Thyroid gland (tissue), 4 donors: ENCODE results near the gene USP1. TPM values are rescaled to one million over a fixed set of nuclear protein-coding genes. Genes with fewer than 3 reads are reported as not detected.

Experiments used
- DNase-seq, 2 donors: peaks; one replicate each; pipeline ENCODE4 v3.0.0-alpha.2; 2019
- H3K27ac ChIP-seq, 3 donors: fragments of 200-600 bp; sonication (generic); 1 replicate in 2 of 3; 2 replicates in 1 of 3; pipeline ENCODE4 v1.5.1; 2016 to 2019; ENCODE audit warnings: mild to moderate bottlenecking in 1 of 3, moderate library complexity in 1 of 3
- H3K27me3 ChIP-seq: fragments of 200-600 bp; sonication (generic); one replicate; pipeline ENCODE4 v1.5.1; 2019
- H3K36me3 ChIP-seq, 2 donors: fragments of 200-600 bp; sonication (generic); one replicate each; pipeline ENCODE4 v1.5.1; 2016 to 2019
- H3K4me1 ChIP-seq, 2 donors: fragments of 200-600 bp; sonication (generic); one replicate each; pipeline ENCODE4 v1.5.1; 2017 to 2019
- H3K4me3 ChIP-seq, 3 donors: fragments of 200-600 bp; sonication (generic); replicated peaks in 1 of 3; 1 replicate in 2 of 3; 2 replicates in 1 of 3; pipeline ENCODE4 v1.5.1; 2016; ENCODE audit warnings: mild to moderate bottlenecking in 1 of 3
- H3K9me3 ChIP-seq: fragments of 200-600 bp; sonication (generic); one replicate; pipeline ENCODE4 v1.5.1; 2017
- CTCF ChIP-seq, 6 experiments: fragments of 200-600 bp in 3 of 6; fragments of 450-650 bp in 3 of 6; sonication (generic) in 3 of 6; IDR thresholded peaks; one replicate each; pipeline ENCODE4 v1.5.1; 2016 to 2019; ENCODE audit warnings: antibody characterized with exemption in 6 of 6, mild to moderate bottlenecking in 2 of 6, inconsistent platforms in 1 of 6, moderate library complexity in 1 of 6
- POLR2A ChIP-seq, 2 donors: fragments of 450-650 bp; IDR thresholded peaks; one replicate each; pipeline ENCODE4 v1.6.1; 2017; ENCODE audit warnings: antibody characterized with exemption in 2 of 2, mild to moderate bottlenecking in 2 of 2, moderate library complexity in 1 of 2
- WGBS, 2 donors: methylation state at CpG; one replicate each; pipeline ENCODE4 v1.1.5; 2017; 5-methylcytosine and 5-hydroxymethylcytosine counted together
- intact Hi-C: fragments of 100-400 bp; cut with DNase I; formaldehyde crosslinking; loops from one replicate; pipeline ENCODE4 v1.15.1; 2023
- total RNA-seq, 4 donors: library from RNA; depleted of rRNA; stranded (reverse); fragments of >200 nt; gene quantifications; one replicate each; pipeline ENCODE4 v1.2.3, GENCODE V29; 2016

USP1 gene
- total RNA-seq, 4 donors from 2014 or later = 27.4 to 33.0 (median 30.9) TPM

GRCh38 chr1:62424411-62424810 is 12.4 kb upstream of the USP1 start:
- Histone ChIP-seq H3K27me3 (no peaks in the 10 kb centered on the region), H3K9me3 (no peaks in the 10 kb centered on the region), H3K4me3 (no peak overlapping the region), H3K27ac (no peak overlapping the region), H3K4me1 (no peaks in the 10 kb centered on the region), H3K36me3 (no peaks in the 10 kb centered on the region)
- 75 to 78% methylated on average over 4 of the region's 4 CpGs for WGBS, 2 donors
- no peak for DNase-seq
- intact Hi-C loops = no loop called here
- TF ChIP-seq CTCF (IDR thresholded peaks at IDR 0.05) = no peak
- no peak for TF ChIP-seq POLR2A (IDR thresholded peaks at IDR 0.05)

DNA sequence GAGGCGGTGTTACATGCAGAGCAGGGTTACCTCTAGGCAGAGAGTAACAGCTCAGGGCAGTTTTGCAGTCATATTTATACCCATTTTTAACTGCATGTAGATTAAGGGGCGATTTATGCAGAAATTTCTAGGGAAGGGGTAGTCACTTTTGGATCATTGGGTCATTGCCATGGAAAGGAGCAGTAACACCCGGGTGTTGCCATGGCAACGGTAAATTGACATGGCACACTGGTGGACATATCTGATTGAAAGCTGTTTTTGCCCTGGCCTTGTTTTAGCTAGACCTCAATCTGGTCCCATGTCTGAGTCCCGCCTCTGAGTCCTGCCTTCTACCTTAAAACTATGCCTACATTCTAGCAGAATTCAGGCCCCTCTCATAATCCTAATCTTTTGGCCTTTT is 11.8 kb upstream of the USP1 start:
- no peak for DNase-seq
- WGBS, 2 donors = 78 to 82% methylated on average over 5 of the region's 5 CpGs
- intact Hi-C loops = no loop called here
- Histone ChIP-seq H3K9me3 (no peaks in the 10 kb centered on the region), H3K36me3 (no peaks in the 10 kb centered on the region), H3K27me3 (no peaks in the 10 kb centered on the region), H3K4me1 (no peaks in the 10 kb centered on the region), H3K27ac (no peak overlapping the region), H3K4me3 (no peak overlapping the region)
- TF ChIP-seq POLR2A (IDR thresholded peaks at IDR 0.05) = no peak
- TF ChIP-seq CTCF (IDR thresholded peaks at IDR 0.05) = no peak

DNA sequence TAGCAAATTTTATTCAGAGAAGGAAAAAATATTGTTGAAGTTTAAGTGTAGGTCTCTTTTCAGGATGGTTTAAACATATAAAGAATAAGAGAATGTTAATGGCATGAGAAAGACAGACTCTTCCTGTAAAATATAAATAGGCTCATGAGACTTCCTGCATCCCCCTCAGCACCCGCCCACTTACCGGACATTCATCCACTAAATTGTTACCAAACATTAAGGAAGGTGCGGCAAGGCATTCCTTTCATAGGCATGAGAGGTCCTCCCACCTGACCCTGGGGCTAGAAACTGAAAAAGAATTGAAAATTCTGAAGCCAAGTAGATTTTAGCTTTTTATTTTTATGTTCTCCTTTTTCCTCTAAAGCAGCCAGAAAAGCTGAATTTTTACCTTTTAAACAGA is 10.6 kb upstream of the USP1 start:
- H3K4me1 ChIP-seq = no peaks in the 10 kb centered on the region
- intact Hi-C loops = no loop called here
- no peak for TF ChIP-seq CTCF (IDR thresholded peaks at IDR 0.05)
- no peak for TF ChIP-seq POLR2A (IDR thresholded peaks at IDR 0.05)
- no peaks in the 10 kb centered on the region for H3K27me3 ChIP-seq
- H3K36me3 ChIP-seq = no peaks in the 10 kb centered on the region
- no peak overlapping the region for H3K27ac ChIP-seq
- no peak overlapping the region for H3K4me3 ChIP-seq
- H3K9me3 ChIP-seq = no peaks in the 10 kb centered on the region
- WGBS, 2 donors = 37 to 50% methylated on average over 3 of the region's 3 CpGs
- DNase-seq = no peak

DNA sequence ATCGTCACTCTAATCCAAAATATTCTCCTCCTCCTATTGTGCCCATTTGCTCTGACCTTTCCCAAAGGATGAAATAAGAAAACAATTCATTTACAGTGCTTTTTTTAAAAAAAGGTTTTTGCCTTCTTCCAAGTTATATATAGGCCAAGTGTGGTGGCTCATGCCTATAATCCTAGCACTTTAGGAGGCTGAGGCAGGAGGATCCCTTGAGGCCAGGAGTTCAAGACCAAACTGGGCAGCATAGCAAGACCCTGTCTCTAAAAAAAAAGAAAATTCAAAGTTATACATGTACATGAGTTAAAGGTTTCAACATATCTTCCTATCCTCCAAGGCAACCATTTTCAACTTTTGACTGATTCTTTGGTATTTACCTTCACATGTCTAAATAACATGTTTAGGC is 10.1 kb upstream of the USP1 start:
- no peak for DNase-seq

DNA sequence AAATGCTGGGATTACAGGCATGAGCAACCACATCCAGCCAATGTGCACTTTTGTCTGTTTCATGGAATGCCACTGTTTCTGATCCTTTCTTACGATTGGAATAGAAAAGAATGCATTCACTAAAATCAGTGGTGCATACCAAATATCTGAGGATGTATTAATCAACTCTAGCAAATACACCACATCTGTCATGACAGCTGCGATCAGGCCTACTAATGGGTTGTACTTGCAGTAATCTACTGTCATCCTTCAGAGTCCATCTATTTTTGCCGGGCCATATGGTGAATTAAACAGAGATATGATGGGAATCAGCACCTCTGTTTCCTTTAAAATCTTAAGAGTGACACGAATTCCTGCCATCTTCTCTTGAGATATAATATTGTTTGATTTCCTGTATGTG is 8.5 kb upstream of the USP1 start:
- Histone ChIP-seq H3K27ac (no peak overlapping the region), H3K9me3 (no peaks in the 10 kb centered on the region), H3K4me1 (no peaks in the 10 kb centered on the region), H3K4me3 (no peak overlapping the region), H3K27me3 (no peaks in the 10 kb centered on the region), H3K36me3 (no peaks in the 10 kb centered on the region)
- intact Hi-C loops = no loop called here
- 79 to 80% methylated on average over 4 of the region's 4 CpGs for WGBS, 2 donors
- DNase-seq = no peak
- no peak for TF ChIP-seq CTCF (IDR thresholded peaks at IDR 0.05)
- no peak for TF ChIP-seq POLR2A (IDR thresholded peaks at IDR 0.05)

More for the DNA sequence above, 10.1 kb upstream of the USP1 start:
- Histone ChIP-seq H3K27me3 (no peaks in the 10 kb centered on the region), H3K4me3 (no peak overlapping the region), H3K4me1 (no peaks in the 10 kb centered on the region), H3K36me3 (no peaks in the 10 kb centered on the region), H3K9me3 (no peaks in the 10 kb centered on the region), H3K27ac (no peak overlapping the region)
- intact Hi-C loops = no loop called here
- TF ChIP-seq POLR2A (IDR thresholded peaks at IDR 0.05) (no peak), CTCF (IDR thresholded peaks at IDR 0.05) (no peak)
- WGBS, 2 donors = 88 to 93% methylated on average over 1 of the region's 1 CpG
